MM.1S (cell line): Measurements from ENCODE around the gene CHST15.

Source experiments
- EZH2 ChIP-seq: fragments of 300-600 bp; sonication (generic); optimal IDR thresholded peaks from 2 replicates; pipeline ENCODE3; 2017; ENCODE audit warnings: low read depth, mild to moderate bottlenecking, antibody characterized with exemption, low read length, mixed read lengths
- TF ChIP-seq, protein P1 (sequence below): fragments of 300-600 bp; sonication (generic); IDR thresholded peaks from 2 replicates; pipeline ENCODE4 v1.5.1; 2016; ENCODE audit warnings: antibody characterized with exemption, low read length, mixed read lengths

DNA sequence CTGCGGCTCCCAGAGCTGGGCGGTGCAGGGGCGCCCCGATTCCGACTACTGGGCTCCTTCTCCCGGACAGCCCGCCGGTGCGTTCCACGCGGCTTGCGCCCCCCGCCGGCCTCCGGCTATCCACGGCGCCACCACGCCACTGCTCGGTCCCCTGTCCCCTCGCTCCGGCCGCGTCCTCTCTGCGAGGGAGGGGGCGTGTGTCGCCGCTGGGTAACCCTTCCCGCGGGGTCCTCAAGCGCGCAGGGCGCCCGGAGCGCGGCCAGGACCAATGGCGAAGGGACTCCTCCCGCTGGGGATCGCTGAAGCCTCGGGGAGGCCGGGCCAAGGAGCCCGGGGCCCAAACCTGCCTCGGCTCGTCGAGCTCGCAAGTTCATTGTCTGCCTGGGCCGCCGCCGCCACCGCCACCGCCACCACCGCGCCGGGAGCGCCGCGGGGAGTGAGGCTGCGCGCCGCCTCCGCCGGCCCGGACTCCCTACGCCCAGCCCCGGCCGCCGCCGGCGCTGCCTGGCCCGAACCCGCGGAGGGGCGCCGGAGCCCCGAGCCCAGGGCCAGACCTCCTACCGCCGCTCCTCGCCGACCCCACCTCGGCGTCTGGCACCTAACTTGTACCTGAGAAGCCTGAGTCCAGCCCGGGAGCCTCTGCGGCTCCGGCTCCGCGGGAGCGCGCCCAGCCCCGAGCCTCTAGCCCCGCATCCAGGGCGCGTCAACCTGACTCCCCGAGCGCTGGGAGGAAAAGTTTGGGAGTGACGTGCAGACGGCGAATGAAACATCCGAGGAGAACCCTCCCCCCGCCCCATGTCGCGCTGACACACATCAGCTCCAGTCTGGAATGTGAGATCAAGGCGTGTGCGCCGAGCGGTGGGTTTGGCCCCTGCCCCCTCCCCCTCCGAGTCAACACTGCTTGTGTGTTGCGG lies at the start of gene CHST15:
- no peak for TF ChIP-seq EZH2
- TF ChIP-seq, protein P1, sequence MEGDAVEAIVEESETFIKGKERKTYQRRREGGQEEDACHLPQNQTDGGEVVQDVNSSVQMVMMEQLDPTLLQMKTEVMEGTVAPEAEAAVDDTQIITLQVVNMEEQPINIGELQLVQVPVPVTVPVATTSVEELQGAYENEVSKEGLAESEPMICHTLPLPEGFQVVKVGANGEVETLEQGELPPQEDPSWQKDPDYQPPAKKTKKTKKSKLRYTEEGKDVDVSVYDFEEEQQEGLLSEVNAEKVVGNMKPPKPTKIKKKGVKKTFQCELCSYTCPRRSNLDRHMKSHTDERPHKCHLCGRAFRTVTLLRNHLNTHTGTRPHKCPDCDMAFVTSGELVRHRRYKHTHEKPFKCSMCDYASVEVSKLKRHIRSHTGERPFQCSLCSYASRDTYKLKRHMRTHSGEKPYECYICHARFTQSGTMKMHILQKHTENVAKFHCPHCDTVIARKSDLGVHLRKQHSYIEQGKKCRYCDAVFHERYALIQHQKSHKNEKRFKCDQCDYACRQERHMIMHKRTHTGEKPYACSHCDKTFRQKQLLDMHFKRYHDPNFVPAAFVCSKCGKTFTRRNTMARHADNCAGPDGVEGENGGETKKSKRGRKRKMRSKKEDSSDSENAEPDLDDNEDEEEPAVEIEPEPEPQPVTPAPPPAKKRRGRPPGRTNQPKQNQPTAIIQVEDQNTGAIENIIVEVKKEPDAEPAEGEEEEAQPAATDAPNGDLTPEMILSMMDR, result peak; percentile 27
